ENCODE results near the gene IGFBP6. TPM values are rescaled to one million over a fixed set of nuclear protein-coding genes. Genes with fewer than 3 reads are reported as not detected.
A peak's percentile ranks its signal among the peaks of the same experiment; 100 is the strongest.

IGFBP6 gene
- total and polyA plus RNA-seq, 9 of the 15 experiments (the other 6 are each of a cell fraction or from before 2014, with no cell fraction given) = 0.15 to 1.4 (median 0.54) TPM

DNA sequence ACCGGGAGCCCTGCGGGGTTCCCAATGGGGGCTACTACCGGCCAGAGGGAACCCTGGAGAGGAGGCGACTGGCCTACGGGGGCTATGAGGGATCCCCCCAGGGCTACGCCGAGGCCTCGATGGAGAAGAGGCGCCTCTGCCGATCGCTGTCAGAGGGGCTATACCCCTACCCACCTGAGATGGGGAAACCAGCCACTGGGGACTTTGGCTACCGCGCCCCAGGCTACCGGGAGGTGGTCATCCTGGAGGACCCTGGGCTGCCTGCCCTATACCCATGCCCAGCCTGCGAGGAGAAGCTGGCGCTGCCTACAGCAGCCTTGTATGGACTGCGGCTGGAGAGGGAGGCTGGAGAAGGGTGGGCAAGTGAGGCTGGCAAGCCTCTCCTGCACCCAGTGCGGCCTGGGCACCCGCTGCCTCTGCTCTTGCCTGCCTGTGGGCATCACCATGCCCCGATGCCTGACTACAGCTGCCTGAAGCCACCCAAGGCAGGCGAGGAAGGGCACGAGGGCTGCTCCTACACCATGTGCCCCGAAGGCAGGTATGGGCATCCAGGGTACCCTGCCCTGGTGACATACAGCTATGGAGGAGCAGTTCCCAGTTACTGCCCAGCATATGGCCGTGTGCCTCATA, 37.9 kb upstream of the IGFBP6 start:
- 47% methylated on average over 22 of the region's 24 CpGs for WGBS (ENCODE audit: insufficient coverage, low coverage, missing lambda C conversion rate)
- no peaks in the 10 kb centered on the region for H3K36me3 ChIP-seq (ENCODE audit: control insufficient read depth, insufficient read depth, low read length)
- H3K27me3 ChIP-seq (ENCODE audit: control insufficient read depth in 2 of 2, insufficient read depth in 2 of 2, low read length in 2 of 2) = no peaks in the 10 kb centered on the region
- no peak overlapping the region for H3K27ac ChIP-seq (ENCODE audit: extremely low read depth, low read depth, low read length)
- in situ Hi-C loops (cut with MboI) = loop anchor here (10.0 kb wide), 1 partner anchor 145 kb away; the partner anchor contains the start of gene ITGB7
- no peak for DNase-seq (ENCODE audit: extremely low read depth in 1 of 4, low spot score in 3 of 4)
- CTCF ChIA-PET (ENCODE audit: low intra/inter-chr PET ratio) = no interaction called here
- POLR2A ChIA-PET = interaction anchor here (0.6 to 0.7 kb wide), 3 partner anchors 8 to 210 kb away, joined by 3 to 4 read pairs (median 4); no protein-coding TSS in a partner anchor
- no peaks in the 10 kb centered on the region for H3K9me1 ChIP-seq (ENCODE audit: control insufficient read depth, insufficient read depth, low read length)
- no peak overlapping the region for H3K4me3 ChIP-seq
- ATAC-seq = no peak
- intact Hi-C loops (cut with micrococcal nuclease) = loop anchor here (10.0 kb wide), 1 partner anchor 445 kb away; the partner anchor contains the start of genes NPFF and TARBP2
- TF ChIP-seq, protein P1, sequence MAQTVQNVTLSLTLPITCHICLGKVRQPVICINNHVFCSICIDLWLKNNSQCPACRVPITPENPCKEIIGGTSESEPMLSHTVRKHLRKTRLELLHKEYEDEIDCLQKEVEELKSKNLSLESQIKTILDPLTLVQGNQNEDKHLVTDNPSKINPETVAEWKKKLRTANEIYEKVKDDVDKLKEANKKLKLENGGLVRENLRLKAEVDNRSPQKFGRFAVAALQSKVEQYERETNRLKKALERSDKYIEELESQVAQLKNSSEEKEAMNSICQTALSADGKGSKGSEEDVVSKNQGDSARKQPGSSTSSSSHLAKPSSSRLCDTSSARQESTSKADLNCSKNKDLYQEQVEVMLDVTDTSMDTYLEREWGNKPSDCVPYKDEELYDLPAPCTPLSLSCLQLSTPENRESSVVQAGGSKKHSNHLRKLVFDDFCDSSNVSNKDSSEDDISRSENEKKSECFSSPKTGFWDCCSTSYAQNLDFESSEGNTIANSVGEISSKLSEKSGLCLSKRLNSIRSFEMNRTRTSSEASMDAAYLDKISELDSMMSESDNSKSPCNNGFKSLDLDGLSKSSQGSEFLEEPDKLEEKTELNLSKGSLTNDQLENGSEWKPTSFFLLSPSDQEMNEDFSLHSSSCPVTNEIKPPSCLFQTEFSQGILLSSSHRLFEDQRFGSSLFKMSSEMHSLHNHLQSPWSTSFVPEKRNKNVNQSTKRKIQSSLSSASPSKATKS (CRISPR knock-in tag; IDR thresholded peaks at IDR 0.05) = no peak
- TF ChIP-seq, protein P2, sequence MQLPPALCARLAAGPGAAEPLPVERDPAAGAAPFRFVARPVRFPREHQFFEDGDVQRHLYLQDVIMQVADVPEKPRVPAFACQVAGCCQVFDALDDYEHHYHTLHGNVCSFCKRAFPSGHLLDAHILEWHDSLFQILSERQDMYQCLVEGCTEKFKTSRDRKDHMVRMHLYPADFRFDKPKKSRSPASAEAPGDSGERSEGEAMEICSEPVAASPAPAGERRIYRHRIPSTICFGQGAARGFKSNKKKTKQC (CRISPR knock-in tag; IDR thresholded peaks at IDR 0.05) = no peak
- 0 out of 2 replicates have a peak, but pooled peaks have one; percentile 54 for TF ChIP-seq POLR2G (IDR thresholded peaks at IDR 0.05; ENCODE audit: low read depth, low read length)
- H3K79me2 ChIP-seq (ENCODE audit: control insufficient read depth, insufficient read depth, low read length) = no peaks in the 10 kb centered on the region
- no peaks in the 10 kb centered on the region for H3K9me3 ChIP-seq (replicated peaks; ENCODE audit: control insufficient read depth, insufficient read depth, low read depth, low read length)
- FAIRE-seq = no peak
- peaks cover 11 to 66% of the 10 kb centered on the region in 2 experiments; a peak in 4 of 5 replicates for H3K4me1 ChIP-seq (replicated peaks in 1 of 2; ENCODE audit: control insufficient read depth in 2 of 2, insufficient read depth in 2 of 2, low read length in 2 of 2)
- no peak overlapping the region for H2AFZ ChIP-seq (ENCODE audit: low read depth, low read length)
- no peak overlapping the region for H3K4me2 ChIP-seq (ENCODE audit: insufficient read depth, low read length)
- no peaks in the 10 kb centered on the region for H4K20me1 ChIP-seq (replicated peaks; ENCODE audit: control insufficient read depth, insufficient read depth, low read length)
- peak overlapping the region in 1 of 2 experiments; percentile 19; a peak in 1 of 4 replicates for H3K9ac ChIP-seq (ENCODE audit: insufficient read depth in 1 of 2, low read depth in 2 of 2, low read length in 2 of 2)
- no TSS peak for BruUV-seq (replicated peaks)
